IMR-90 (cell line): ENCODE measurements around the gene TMEM131L.

Source experiments
- POLR2A ChIP-seq: IDR thresholded peaks from 2 replicates; pipeline ENCODE4 v1.6.1; 2012; ENCODE audit warnings: mild to moderate bottlenecking, low read depth, low read length
- TF ChIP-seq, protein P1 (sequence below): fragments of 150-350 bp; IDR thresholded peaks from 2 replicates; pipeline ENCODE4 v1.6.1; 2017; ENCODE audit warnings: mild to moderate bottlenecking, antibody characterized with exemption, low read length, low read depth

DNA sequence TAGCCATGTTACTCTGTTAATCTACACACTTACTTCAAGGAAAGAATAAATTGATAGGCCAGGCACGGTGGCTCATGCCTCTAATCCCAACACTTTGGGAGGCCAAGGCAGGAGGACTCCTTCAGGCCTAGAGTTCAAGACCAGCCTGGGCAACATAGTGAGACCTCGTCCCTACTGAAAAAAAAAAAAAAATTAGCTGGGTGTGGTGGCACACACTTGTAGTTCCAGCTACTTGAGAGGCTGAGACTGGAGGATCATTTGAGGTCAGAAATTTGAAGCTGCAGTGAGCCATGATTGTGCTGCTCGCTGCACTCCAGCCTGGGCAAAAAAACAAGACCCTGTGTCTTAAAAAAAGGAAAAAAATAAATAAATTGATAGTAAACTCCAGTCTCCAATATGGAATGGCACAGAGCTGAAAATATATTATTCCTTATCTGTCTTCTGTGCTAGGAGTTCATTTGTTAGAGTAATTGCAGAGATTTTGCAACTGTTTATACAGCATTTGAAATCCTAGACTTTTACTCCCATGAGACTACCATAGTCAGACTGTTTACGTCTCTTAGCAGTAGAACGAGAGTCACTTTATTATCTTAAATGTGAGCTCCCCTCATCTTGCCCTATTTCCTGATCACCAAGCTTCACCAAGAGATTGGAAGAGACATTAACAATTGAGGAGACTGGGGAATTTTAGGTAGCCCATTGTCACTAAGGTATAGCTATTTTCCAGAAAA is 18.8 kb upstream of the TMEM131L start:
- TF ChIP-seq, protein P1, sequence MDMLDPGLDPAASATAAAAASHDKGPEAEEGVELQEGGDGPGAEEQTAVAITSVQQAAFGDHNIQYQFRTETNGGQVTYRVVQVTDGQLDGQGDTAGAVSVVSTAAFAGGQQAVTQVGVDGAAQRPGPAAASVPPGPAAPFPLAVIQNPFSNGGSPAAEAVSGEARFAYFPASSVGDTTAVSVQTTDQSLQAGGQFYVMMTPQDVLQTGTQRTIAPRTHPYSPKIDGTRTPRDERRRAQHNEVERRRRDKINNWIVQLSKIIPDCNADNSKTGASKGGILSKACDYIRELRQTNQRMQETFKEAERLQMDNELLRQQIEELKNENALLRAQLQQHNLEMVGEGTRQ, result no peak
- TF ChIP-seq POLR2A, result no peak
